Retinal pigment epithelial cell (primary cell): ENCODE measurements around the gene SDC4.

Source experiments
- DNase-seq: peaks from one replicate; pipeline ENCODE4 v3.0.0-alpha.2; 2010; ENCODE audit warnings: low read depth
- H3K4me3 ChIP-seq: 2 replicates; pipeline ENCODE4 v1.5.1; 2011; ENCODE audit warnings: mild to moderate bottlenecking, low read length, control low read depth, moderate library complexity
- TF ChIP-seq, protein P1 (sequence below): conservative IDR thresholded peaks from 2 replicates; pipeline ENCODE4 v1.5.1; 2011; ENCODE audit warnings: low read depth, low read length, control low read depth, inconsistent platforms

The SDC4 gene

DNA sequence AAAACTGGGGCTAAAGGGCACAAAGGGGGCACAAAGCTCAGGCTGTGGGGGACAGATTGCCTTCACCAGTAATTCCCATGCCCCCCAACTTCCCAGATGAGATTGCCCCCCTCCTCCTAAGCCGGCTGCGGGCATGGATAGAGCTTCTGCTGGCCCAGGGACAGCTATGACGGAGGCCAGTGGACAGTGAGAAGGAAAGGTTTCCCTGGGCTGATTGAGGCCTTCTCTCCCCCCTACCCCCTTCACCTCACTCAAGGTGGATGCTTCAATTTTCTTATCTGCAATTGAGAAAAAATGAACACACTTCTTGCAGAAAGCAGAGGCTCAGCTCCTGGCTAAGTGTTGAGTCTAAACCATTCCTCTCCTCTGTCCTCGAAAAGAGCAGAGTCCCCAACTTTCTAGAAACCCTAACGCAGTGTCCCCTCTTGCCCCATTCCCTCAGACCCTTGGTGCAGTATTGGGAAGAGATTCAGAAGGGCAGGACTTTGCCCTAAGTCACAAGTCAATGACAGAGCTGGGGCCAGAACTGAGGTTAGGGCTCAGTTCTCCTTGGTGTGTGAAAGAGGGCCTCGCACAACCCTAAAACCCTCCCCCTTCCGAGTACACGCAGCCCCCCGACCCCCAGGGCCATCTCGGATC, 808 bp downstream of the SDC4 start:
- TF ChIP-seq, protein P1, sequence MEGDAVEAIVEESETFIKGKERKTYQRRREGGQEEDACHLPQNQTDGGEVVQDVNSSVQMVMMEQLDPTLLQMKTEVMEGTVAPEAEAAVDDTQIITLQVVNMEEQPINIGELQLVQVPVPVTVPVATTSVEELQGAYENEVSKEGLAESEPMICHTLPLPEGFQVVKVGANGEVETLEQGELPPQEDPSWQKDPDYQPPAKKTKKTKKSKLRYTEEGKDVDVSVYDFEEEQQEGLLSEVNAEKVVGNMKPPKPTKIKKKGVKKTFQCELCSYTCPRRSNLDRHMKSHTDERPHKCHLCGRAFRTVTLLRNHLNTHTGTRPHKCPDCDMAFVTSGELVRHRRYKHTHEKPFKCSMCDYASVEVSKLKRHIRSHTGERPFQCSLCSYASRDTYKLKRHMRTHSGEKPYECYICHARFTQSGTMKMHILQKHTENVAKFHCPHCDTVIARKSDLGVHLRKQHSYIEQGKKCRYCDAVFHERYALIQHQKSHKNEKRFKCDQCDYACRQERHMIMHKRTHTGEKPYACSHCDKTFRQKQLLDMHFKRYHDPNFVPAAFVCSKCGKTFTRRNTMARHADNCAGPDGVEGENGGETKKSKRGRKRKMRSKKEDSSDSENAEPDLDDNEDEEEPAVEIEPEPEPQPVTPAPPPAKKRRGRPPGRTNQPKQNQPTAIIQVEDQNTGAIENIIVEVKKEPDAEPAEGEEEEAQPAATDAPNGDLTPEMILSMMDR, result no peak
- DNase-seq, result no peak
- peak overlapping the region; percentile 70 for H3K4me3 ChIP-seq

DNA sequence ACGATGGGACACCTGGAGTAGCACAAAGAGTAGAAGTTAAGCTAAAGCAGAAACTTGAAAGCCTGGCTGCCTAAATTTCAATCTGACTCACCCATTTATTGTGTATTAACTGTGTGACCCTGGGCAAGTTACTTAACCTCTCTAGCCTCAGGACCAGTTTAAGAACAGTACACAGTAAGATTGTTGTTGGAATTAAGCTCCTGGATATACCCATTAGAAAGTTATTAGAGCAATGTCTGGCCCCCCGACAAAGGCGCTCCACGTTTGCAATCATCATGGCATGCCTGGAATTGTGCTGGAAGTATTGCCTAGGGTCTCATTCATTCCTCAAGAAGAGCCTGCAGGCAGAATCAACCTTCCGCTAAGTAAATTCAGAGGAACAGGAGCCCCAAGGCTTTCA, 1.4 kb downstream of the SDC4 start:
- H3K4me3 ChIP-seq, result peak overlapping the region; percentile 70
- TF ChIP-seq, protein P1, result no peak
- no peak for DNase-seq

DNA sequence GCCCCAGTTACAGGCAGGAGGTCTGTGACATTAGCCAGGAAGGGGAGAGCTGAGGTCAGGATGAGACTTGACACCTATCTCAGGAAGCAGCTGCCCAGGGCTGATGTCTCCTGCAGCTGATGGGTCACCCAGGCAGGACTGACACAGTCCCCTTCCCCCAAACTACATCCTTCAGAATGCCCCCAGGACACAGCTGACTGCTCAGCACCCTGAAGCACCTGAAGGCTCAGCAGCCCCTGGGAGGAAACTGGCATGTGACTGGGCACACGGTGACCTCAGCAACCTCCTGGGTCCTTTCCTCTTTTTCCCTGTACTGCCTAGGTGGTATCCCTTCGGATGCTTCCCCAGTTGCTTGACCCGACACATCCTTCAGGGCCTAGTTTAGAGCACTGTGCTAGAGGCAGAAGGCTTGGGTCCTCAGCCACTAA, 1.9 kb downstream of the SDC4 start:
- TF ChIP-seq, protein P1, result no peak
- H3K4me3 ChIP-seq, result peak overlapping the region; percentile 70
- DNase-seq, result no peak

DNA sequence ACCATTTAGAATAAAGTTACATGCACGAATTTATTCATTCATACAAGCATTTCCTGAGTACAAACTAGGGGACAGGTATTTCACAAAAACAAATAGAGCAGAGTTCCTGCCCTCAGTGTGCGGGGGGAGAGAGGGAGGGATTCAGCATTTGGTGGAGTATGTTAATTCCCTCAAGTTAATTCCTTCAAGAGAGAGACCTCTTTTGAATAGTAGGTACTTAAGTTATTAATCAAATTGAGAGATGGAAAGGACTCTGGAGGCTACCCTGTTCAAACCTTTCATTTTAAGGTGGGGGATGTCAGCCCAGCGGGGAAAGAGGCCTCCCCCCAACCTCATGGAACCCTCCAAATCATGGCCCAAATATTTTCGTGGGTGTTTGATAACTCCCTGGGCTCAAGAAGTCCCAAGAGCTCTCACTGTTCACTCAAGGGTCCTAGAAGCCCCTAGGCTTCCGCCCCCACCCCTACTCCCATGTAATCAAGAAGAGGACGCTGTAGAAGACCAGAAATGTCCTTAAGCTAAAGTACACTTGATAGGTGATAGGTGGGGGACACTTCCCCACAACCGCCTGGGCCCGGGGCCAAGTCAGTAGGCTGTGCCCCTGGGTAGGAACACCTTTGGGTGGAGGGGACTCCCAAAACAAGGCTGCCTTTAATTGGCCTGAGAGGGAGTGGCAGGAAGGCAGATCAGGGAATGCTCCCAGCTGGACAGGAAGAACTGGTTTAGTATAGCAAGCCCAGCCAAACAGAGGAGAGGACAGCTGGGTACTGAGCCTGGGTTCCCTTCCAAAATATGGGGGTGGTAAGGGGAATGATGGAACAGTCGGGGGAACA, 2.9 kb downstream of the SDC4 start:
- DNase-seq, result no peak
- H3K4me3 ChIP-seq, result peak overlapping the region; percentile 3
- TF ChIP-seq, protein P1, result no peak

DNA sequence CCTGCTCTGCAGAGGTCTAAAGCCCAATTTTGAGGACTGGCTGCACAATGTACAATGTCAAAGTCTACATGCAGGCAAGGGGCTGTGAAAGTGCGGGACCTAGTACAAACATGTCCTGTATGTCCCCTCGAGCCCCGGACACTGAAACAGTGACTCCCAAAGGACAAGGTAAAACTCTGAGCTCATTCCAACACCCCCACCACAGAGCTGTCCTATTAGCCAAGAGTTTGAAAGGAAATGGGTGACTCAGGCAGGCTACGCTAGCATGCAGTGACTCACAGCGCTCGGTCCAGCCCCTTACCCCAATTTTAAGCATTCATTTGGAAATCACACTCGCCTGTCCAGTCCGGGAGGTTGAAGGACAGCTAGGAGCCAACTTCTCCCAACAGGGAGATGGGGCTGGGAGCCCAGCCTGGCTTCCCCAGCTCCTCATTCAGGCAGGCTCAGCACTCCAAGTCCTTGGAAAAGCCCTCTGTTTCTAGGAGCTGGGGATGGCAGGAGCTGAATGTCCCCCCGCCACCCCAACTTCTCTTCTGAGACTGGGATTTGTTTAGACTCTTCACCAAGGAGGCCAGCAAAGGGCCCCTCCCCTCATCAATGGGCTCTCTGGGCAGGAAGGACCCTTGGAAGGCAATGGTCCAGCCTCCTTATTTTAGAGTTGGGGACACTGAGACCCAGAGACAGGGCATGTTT, 3.9 kb downstream of the SDC4 start:
- TF ChIP-seq, protein P1, result no peak
- no peak for DNase-seq
- H3K4me3 ChIP-seq, result peak overlapping the region; percentile 1

DNA sequence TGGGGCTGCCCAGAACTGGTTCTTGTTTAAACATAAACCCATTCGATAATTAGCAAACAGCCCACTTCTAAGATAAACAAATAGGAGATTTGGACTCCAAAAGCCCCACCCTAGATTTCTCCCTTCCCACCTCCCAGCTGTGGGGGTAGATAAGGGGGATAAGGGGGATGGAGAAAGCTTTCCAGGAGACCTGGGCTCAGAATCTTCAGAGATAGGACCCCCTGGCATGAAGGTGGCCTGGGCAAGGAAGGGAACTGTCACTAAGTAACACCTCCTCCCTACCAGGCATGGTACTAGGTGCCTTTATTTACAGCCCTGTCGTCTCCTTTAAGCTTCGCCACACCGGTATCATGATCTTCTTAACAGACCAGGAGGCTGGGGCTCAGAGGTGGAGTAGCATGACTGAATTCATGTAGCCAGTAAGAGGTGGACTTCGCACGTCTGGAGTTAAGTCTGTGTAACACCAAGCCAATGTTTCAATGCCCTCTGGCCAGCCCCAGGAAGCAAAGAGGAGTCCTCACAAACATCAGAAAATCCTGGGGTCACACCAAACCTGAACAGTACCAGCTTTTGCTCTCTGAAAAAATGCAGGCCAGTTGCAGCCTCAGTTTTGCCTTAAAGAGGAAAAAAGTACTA, 4.6 kb downstream of the SDC4 start:
- TF ChIP-seq, protein P1, result no peak
- no peak overlapping the region for H3K4me3 ChIP-seq
- no peak for DNase-seq
